GM10847 (cell line): ENCODE measurements around the gene THADA.

ENCODE experiments used
- POLR2A ChIP-seq: IDR thresholded peaks from 2 replicates; pipeline ENCODE4 v1.6.1; 2011; ENCODE audit not compliant: insufficient read length; ENCODE audit errors: extremely low read depth

Gene THADA

GRCh38 chr2:43185146-43185545 lies 410.7 kb downstream of the THADA start:
- no peak for TF ChIP-seq POLR2A

DNA sequence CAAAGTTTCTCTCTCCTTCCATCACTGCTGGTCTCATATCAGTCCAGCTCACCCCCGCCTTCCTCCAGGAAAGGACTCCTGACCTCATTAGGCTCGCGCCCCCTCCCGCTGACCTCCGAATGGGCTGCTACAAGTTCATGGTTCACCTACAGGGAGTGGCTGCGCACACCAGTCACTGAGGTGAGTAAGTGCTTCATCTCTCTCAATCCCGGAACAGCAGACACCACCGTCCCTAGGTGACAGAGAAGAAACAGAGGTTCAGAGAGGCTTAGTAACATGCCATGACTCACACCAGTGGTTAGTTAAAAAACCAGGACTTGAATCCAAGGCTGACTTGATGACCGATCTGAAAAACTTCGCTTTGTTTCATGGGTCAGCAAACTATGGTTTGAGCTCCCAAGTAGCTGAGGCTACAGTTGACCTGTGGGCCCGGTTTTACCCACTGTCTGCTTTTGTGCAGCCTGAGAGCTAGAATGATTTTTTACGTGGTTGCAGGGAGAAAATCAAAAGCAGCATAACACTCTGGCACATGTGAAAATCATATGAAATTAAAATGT lies 411.4 kb downstream of the THADA start:
- no peak for TF ChIP-seq POLR2A

DNA sequence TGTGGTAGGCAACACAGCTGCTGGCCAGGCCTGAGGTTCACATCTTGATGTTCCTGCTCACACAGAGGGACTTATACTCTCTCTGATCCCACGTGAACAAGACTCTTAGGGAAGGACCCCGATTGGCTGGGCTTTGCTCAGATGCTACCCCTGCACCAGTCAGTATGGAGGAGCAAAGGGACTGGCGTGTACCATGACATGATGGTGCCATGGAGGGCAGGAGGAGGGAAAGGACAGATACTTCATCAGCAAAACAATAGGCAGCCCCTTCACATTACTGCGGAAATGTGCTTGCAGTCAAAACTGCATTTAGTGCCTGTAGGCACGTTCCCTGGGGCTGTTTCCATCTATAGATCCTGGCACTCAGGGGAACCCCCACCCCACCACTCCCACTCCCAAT lies 412.1 kb downstream of the THADA start:
- TF ChIP-seq POLR2A = no peak

GRCh38 chr2:43180897-43181296 lies 414.9 kb downstream of the THADA start:
- no peak for TF ChIP-seq POLR2A
